Skin of body (tissue), 2 donors: ENCODE measurements around the gene YTHDC2. TPM values are rescaled to one million over a fixed set of nuclear protein-coding genes. Genes with fewer than 3 reads are reported as not detected.

Experiments
- DNase-seq: peaks from one replicate; lab custom pipeline; 2025; lab: John Stamatoyannopoulos, UW
- total RNA-seq: library from RNA; depleted of rRNA; stranded (reverse); fragments of >200 nt; gene quantifications from one replicate; pipeline ENCODE4 v1.2.3, GENCODE V29; 2014

The YTHDC2 gene
- total RNA-seq, 1 donor from 2014 or later: 34.6 TPM

DNA sequence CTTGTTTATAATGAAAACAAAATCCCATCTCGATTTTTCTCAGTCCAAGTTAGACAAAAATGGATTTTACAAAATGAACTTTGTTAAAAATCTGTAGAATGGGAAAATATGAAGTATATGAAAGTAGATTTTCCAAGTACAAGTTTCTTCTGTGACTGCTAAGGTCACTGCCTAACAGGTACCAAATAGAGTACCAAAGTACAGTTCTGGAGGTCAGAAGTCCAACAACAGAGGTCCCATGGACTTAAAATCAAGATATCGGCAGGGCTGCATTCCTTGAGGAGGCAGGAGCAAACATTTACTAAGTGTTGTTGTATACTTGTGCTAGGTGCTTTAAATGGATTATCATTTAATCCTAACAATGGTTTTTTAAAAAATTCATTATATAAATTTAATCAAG lies 5.9 kb downstream of the YTHDC2 start:
- no peak for DNase-seq

DNA sequence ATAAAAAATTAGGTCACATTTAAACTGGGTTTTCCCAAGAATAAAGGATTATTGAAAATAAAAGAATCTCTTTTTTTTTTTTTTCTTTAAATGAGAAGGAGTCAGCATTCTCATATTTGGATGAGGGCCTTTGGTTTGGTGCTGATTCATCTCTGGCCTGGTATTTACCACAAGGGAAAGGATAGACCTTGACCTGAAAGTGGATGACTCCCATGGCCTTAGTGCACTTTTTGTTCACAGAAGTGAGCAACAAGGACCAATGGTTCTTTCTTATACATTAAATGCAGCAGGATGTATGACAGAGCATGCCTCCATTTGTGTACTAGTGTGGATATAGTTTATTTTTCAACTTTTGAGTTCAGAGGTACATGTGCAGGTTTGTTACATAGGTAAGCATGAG lies 6.9 kb downstream of the YTHDC2 start:
- DNase-seq: no peak

DNA sequence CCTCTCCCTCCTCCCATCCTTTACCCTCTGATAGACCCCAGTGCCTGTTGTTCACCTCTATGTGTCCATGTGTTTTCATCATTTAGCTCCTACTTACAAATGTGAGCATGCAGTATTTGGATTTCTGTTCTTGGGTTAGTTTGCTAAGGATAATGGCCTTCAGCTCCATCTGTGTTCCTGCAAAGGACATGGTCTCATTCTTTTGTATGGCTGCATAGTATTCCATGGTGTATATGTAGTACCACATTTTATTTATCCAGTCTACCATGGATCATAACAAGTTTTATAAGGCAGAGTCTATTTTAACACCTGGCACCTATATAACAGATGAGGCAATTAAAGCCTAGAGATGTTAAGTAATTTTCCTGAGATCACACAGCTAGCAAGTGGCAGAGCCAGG lies 7.4 kb downstream of the YTHDC2 start:
- no peak for DNase-seq

DNA sequence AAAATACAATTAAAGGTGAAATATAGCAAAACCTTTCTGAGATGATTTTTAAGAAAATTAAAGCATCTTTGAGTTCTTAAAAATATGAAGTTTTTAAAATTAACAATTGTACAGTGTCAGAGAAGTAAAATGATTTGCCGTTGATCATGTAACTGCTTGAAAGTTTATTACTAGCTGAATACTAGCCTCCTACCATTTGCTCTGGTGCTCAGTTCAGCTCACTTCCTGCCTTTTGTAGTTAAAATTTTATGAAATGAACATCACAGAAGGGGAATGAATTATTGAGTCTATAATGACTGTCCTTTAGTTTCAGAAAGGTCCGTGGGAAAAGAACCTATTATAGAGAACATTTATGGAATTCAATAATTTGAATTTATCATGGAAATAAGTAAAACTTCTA lies 9.7 kb downstream of the YTHDC2 start:
- no peak for DNase-seq

DNA sequence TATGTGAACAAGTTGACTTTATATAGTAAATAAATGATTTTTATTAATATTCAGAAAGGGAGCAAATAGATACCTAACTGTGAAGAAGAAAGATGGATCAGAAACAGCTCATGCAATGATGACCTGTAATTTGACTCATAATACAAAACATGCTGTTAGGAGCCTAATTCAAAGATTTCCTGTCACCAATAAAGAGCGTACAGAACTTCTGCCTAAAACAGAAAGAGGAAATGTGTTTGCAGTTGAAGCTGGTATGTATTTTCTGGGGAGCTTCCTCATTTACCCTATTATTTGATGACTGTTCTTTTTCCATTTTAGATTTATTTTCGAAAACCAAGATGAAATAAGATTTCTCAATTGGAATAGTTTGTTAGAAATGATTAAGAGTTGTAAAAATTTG lies 11.4 kb downstream of the YTHDC2 start:
- DNase-seq: no peak

DNA sequence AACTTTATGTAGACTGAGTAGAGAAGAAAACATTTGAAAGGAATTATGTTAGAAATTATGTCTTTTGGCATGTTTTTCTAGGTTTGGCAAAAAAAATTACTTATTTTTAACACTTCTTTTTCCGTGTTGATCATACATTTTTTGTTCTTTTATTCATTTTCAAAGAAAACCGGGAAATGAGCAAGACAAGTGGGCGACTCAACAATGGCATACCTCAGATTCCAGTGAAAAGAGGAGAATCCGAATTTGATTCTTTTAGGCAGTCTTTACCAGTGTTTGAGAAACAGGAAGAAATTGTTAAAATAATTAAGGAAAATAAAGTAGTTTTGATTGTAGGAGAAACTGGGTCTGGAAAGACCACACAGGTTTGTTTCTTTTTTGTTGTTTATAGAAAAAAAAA lies 12.9 kb downstream of the YTHDC2 start:
- no peak for DNase-seq

DNA sequence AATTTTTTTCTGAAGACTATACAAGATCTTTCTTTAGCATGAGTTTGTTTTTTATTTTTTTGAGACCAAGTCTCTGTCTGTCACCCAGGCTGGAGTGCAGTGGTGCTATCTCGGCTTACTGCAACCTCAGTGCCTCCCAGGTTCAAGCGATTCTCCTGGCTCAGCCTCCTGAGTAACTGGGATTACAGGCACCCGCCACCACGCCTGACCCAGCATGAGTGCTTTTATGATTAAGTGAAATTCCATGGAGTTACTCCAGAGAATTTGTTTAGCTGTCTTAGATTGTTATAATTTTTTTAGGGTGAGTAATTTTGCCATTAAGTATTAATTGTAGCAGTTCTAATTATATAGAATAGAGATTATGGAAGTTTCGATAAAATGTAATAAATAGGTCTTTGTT lies 14.3 kb downstream of the YTHDC2 start:
- no peak for DNase-seq

DNA sequence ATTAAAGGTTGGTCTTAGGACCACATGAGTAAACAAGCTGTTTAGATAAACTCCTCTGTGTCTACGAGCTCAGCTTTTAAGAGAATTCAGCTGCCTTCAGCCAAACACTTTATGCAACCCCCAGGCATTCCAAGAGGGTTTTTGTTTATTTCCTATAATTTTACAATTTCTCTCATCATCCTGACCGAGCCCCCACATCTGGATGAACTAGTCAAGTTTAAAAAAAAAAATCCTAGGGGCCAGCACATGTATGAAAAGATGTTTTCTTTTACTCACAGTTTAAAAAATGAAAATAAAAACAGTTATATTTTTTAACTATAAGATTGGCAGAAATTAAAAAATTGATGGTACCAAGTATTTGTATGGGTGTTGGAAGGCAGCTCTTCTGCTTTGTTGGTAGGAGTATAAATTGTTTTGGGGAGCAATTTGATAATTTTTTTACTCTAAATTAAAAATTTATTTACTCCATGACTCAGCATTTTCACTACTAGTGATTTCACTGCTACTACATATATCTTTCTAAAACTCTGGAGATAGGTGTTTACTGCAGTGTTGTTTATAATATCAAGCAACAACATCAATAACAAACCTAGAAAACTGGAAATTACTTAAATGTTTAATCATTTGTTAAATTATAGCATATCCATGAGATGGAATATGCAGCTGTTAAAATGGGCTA lies 18.1 kb downstream of the YTHDC2 start:
- no peak for DNase-seq

DNA sequence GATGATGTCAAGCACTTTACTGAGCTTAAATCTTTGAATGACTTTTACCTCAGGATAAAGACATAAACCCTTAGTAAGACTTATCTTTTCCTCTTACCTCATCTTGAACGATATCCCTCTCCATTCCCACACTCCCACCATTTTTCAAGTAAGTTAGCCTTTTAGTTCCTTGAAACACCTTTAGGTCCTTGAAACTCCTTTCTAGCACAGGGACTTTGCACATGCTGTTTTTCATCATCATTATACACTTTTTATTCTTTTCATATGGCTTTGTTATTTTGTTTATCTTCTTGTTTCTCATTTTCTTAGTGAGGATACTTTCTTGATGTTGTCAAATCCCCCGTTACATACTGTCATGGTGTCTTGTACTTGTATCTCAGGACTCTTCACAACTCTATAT lies 24.8 kb downstream of the YTHDC2 start:
- no peak for DNase-seq

DNA sequence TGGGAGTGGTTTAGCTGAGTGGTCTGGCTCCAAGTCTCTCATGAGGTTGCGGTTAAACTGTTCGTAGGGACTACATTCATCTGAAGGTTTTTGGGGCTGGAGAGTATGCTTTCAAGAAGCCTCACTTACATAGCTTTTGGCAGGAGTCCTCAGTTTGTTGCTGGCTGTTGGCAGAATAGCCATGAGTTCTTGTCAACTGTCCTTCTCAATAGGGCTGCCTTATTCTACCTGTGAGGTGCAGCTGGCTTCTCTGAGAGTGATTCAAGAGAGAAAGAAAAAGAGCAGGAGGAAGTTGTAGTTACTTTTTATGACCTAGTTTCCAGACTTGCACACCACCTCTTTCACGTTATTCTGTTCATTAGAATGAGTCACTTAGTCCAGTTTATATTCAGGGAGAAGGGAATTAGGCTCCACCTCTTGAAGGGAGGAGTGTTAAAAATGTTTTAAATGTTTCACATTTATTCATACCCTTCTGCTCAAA lies 33.2 kb downstream of the YTHDC2 start:
- DNase-seq: no peak

DNA sequence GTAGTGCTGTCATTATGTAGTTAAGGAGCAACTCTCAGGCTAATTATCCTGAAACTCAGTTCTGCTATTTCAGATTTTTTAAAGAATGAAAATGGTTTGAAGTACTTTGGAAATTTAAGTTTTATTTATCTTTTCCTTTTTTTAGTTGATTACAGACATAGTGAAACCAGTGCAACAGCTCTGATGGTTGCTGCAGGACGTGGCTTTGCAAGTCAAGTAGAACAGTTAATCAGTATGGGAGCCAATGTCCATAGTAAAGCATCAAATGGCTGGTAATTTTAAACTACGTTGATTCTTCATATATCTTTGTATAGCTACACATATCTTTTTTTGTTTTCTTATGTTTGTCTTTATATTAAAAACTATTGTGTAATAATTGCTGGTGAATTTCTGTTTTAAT lies 34.9 kb downstream of the YTHDC2 start:
- DNase-seq: no peak

DNA sequence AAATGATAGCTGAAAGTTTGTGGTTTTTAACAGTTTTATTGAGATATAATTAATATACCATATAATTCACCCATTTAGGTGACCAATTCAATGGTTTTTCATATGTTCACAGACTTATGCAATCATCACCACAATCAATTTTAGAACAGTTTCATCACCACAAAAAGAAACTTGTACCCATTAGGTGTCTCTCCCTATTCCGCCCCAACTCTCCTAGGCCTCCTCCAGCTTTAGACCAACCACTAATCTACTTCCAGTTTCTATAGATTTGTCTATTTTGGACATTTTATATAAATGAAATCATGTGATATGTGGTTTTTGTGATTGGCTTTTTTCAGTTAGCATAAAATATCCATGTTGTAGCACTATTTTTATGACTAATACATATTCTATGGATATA lies 38.6 kb downstream of the YTHDC2 start:
- DNase-seq: no peak

DNA sequence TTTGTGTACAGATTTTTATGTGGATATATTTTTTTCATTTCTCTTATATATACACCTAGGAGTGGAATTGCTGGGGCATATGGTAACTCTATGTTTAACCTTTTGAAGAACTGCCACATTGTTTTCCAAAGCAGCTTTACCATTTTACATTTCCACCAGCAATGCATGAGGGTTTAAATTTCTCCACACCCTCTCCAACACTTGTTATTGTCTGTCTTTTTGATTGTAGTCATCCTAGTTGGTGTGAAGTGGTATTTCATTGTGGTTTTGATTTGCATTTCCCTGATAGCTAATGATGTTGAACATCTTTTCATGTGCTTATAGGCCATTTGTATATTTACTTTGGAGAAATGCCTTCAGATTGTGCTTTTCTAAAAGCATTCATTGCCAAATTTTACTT lies 39.1 kb downstream of the YTHDC2 start:
- DNase-seq: no peak

DNA sequence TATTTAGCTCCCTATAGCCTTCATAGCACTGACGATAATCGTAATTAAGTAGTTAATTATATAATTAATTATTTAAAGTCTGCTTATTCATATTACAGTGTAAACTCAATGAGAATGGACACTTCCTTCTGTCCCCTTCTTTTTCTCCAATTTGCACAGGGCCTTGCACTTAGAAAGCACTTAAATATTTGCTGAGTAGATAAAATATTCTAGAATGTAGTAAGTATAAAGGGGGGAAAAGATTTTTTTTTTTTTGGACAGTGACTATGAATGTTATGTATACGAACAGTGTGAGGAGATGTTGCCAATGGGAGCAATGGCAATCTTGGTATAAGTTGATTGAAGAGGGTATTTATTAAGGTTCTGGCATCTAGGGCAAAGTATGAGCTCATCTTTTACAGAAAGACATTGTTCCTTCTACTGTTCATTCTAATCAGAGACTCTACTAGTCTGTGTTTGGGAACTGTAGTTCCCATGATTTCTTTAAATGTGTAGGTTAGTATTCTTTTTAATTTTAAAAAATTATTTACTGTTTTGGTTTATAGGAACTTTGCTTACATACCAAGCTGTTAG lies 49.4 kb downstream of the YTHDC2 start:
- DNase-seq: no peak

DNA sequence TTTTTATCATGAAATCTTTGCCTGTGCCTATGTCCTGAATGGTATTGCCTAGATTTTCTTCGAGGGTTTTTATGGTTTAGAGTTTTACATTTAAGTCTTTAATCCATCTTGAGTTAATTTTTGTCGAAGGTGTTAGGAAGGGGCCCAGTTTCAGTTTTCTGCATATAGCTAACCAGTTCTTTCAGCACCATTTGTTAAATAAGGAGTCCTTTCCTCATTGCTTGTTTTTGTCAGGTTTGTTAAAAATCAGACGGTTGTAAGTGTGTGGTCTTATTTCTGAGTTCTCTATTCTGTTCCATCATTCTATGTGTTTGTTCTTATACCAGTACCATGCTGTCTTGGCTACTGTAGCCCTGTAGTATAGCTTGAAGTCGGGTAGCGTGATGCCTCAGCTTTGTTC lies 55.9 kb downstream of the YTHDC2 start:
- no peak for DNase-seq

DNA sequence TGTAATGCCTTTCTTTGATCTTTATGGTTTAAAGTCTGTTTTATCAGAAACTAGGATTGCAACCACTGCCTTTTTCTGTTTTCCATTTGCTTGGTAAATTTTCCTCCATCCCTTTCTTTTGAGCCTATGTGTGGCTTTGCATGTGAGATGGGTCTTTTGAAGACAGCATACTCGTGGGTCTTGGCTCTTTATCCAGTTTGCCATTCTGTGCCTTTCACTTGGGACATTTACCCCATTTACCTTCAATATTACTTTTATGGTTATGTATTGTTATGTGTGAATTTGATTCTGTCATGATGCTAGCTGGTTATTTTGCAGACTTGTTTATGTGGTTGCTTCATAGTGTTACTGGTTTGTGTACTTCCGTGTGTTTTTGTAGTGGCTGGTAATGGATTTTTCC lies 59.2 kb downstream of the YTHDC2 start:
- DNase-seq: no peak

DNA sequence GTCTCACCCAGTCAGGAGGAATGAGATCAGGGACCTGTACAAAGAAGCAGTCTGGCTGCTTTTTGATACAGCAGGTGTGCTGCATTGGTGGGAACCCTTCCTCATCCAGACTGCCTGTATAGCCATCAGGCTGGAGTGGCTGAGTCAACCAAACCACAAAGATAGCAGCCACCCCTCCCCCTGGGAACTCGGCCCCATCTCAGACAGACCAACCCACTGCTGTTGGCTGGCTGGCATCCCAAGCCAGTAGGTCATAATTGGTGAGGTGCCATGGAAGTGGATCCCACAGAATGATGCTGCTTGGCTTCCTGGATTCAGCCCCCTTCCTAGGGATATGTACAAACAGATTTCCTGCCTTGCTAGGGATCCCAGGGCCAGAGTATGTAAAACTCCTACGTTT lies 60.9 kb downstream of the YTHDC2 start:
- no peak for DNase-seq

DNA sequence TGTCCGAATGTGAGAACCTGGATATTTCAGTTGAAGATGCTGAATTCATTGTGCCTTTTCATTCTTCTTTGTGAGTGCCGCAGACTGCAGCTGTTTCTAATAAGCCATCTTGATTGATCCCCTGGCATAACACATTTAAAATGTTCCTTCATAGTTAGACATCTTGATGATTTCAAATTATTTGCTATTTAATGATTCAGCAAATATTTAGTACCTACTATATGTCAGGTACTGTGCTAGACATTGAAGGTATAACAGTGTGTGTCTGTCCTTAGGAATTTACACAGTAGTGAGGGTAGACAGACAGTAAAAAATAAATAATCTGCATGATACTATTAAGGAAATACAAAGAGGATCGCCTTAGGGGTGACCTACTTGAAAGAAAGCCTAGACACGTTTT lies 61.6 kb downstream of the YTHDC2 start:
- DNase-seq: no peak

DNA sequence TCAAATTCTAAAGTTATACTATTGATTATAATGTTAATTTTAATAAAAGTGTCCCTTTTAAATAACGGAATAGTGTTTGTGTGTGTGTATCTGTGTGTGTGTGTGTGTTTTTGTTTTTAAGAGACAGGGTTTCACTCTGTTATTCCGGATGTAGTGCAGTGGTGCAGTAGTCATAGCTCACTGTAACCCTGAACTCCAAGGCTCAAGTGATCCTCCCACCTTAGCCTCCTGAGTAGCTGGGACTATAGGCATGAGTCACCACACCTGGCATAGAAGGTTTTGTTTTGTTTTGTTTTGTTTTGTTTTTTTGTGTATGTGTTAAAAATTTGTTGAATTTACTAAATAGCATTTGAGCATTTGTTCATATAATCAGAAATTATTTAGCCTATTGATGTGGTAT lies 64.6 kb downstream of the YTHDC2 start:
- DNase-seq: no peak

DNA sequence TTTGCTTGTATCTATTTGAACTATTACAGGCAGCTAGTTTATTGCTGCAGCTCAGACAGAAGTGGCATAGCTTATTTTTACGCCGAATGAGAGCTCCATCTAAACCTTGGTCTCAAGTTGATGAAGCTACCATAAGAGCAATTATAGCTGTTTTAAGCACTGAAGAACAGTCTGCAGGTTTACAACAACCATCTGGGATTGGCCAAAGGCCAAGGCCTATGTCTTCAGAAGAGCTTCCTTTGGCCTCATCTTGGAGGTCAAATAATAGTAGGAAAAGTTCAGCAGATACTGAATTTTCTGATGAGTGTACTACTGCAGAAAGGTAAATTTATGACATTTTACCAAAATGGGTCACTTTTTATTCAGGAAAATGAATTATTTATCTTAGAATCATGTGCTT lies 67.9 kb downstream of the YTHDC2 start:
- DNase-seq: no peak

DNA sequence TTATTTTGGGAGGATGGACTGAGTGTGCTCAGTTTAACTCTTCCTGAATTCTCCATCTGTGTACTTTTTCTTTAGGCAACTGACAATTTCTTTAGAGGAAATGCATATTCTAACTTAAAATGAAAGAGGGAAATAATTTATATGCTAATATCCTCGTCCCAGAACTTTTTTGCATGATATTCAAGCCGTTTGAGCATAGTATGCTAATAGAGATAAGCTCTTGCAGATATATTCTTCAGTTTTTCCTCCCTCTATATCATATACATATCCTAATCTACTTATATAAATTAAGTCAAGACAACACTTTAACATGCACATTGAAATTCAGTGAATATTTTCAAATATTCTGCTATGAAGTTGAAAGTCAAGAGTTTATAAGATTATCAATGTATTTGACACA lies 84.7 kb downstream of the YTHDC2 start:
- no peak for DNase-seq

DNA sequence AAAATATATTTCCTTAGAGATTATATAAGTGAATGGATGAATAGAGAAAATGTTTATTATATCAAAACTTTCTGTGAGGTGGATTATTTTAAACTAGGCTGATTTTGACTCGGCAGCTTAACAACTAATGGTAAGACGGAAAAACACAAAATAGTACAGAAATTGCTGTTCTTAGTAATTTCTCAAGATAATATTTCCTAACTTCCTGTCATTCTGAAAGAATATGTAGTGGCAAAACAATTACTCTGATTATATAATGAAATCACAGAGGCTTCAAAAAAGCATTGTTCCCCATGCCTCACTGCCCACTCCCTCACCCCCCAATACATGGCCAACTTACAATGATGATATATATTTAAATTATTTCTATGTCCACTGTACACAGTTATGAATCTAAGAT lies 85.4 kb downstream of the YTHDC2 start:
- no peak for DNase-seq

DNA sequence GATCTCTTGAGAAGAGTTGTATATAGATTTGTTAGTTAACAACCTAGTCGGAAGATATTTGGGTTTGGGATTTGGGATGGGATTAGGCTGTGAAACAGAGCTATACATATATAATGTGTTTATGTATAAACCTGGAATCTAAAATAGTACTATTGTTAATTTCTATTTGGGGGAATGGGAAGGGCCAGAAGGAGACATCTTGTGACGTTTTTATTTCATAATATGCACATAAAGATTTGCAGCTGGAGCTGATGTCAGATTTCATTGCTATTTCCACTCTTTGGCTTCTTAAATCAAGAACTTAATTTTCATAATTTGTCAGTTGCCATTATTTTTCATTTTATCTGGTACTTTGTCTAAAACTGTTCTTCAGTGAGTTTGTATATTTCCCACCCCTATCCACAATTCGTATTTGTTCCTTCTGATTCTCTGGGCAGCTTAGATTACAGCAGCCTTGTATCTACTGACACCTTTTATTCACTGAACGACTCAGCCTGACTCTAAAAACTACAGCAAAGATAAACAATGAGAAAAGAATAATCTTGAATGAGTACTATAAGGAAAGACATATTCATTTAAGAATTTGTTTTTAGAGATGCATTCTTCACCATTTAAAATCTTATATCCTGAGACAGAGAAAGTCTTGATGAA lies 86.9 kb downstream of the YTHDC2 start:
- DNase-seq: no peak
